ENCODE data around the gene NAMPT.
A peak's percentile ranks its signal among the peaks of the same experiment; 100 is the strongest.

Gene NAMPT

GRCh38 chr7:106284714-106285050 is at the start of gene NAMPT:
Gene NAMPT, minus strand, starts transcription at chr7:106284983. Its CDS starts 99 bp downstream, at chr7:106284884.
- H3K4me3 ChIP-seq (ENCODE audit: low read length): peak within 1 kb of the TSS; percentile 85
- no peak for DNase-seq (ENCODE audit: low read depth)
- TF ChIP-seq, protein P1, sequence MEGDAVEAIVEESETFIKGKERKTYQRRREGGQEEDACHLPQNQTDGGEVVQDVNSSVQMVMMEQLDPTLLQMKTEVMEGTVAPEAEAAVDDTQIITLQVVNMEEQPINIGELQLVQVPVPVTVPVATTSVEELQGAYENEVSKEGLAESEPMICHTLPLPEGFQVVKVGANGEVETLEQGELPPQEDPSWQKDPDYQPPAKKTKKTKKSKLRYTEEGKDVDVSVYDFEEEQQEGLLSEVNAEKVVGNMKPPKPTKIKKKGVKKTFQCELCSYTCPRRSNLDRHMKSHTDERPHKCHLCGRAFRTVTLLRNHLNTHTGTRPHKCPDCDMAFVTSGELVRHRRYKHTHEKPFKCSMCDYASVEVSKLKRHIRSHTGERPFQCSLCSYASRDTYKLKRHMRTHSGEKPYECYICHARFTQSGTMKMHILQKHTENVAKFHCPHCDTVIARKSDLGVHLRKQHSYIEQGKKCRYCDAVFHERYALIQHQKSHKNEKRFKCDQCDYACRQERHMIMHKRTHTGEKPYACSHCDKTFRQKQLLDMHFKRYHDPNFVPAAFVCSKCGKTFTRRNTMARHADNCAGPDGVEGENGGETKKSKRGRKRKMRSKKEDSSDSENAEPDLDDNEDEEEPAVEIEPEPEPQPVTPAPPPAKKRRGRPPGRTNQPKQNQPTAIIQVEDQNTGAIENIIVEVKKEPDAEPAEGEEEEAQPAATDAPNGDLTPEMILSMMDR (conservative IDR thresholded peaks at IDR 0.05; ENCODE audit: low read depth, low read length): no peak

- H3K4me3 ChIP-seq (ENCODE audit: low read length): no peak overlapping the region
- no peak for DNase-seq (ENCODE audit: low read depth)
Observed at GRCh38 chr7:106332201-106332600, 47.4 kb upstream of the NAMPT start.

GRCh38 chr7:106331441-106332175 is 46.8 kb upstream of the NAMPT start:
- DNase-seq (ENCODE audit: low read depth): no peak
- H3K4me3 ChIP-seq (ENCODE audit: low read length): no peak overlapping the region
- TF ChIP-seq, protein P1 (conservative IDR thresholded peaks at IDR 0.05; ENCODE audit: low read depth, low read length): no peak

More at GRCh38 chr7:106332201-106332600, 47.4 kb upstream of the NAMPT start:
- TF ChIP-seq, protein P1 (conservative IDR thresholded peaks at IDR 0.05; ENCODE audit: low read depth, low read length): no peak

DNA sequence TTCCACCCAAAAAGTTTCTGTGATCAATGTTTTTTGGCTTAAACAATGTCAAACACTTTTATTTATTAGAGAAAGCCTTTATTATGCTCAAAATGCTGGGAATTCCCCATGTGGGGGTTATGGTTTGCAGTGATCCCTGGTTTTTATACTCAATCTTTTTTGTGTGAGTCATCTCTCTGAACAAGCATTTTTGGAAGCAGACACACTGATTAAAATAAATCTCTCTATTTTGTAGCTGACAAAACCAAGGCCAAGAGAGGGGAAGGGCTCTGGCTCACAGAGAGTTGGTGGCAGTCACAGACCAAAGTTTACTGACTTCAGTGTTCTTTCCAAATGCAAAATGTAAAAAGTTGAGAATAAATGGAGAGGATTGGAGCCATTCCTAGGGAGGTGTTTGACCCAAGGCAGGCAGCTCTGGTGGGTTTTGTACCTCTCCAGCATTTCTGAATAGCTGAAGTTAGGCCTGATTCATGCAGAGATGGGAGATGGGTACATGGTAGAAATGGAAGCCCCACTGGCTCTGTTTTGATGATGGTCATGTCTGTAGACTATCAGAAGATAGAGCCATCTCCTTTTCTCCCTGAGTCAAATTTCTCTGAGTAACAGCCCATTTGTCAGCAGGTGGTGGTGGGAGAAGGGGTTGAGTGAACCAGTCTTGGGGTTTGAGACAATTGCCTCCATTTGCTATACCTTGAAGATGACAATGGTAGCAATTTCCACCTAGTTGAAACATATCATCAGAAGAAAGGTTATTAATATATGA is 45.4 kb upstream of the NAMPT start:
- no peak for DNase-seq (ENCODE audit: low read depth)
- no peak overlapping the region for H3K4me3 ChIP-seq (ENCODE audit: low read length)
- TF ChIP-seq, protein P1 (conservative IDR thresholded peaks at IDR 0.05; ENCODE audit: low read depth, low read length): no peak

GRCh38 chr7:106329408-106329807 is 44.6 kb upstream of the NAMPT start:
- TF ChIP-seq, protein P1 (conservative IDR thresholded peaks at IDR 0.05; ENCODE audit: low read depth, low read length): no peak
- no peak for DNase-seq (ENCODE audit: low read depth)
- no peak overlapping the region for H3K4me3 ChIP-seq (ENCODE audit: low read length)

- DNase-seq (ENCODE audit: low read depth): no peak
- H3K4me3 ChIP-seq (ENCODE audit: low read length): no peak overlapping the region
- TF ChIP-seq, protein P1 (conservative IDR thresholded peaks at IDR 0.05; ENCODE audit: low read depth, low read length): no peak
Observed at GRCh38 chr7:106327538-106328481, 43.0 kb upstream of the NAMPT start.
